ENCODE results near the gene PKP4. TPM values are rescaled to one million over a fixed set of nuclear protein-coding genes. Genes with fewer than 3 reads are reported as not detected.
A peak's percentile ranks its signal among the peaks of the same experiment; 100 is the strongest.

The PKP4 gene
- total and polyA plus RNA-seq, 2 experiments from 2014 or later, result 7.6 to 32.2 TPM

DNA sequence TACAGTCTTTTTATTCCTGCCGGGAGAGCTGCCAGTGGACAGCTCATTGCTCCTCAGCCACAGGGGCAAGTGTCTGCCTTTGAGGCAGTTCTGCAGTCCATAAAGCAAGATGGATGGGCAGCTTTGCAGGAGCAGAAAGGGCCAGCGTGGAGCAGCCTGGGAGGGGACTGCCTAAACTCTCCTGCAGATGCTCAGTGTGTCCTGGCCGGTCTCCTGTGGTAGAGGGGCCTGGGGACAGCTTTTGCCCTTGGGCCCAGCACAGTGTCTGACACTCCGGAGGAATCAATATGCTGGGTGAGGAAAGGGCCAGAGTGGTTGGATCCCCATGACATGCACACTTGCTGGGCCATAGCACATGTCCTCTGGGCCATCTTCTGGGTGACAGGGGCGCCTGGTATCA, 272.7 kb downstream of the PKP4 start:
- TF ChIP-seq EZH2 (IDR thresholded peaks at IDR 0.05; ENCODE audit: insufficient read depth, poor library complexity, severe bottlenecking) (no peak), EZH2phosphoT487 (IDR thresholded peaks at IDR 0.05; ENCODE audit: insufficient read depth, low read depth) (no peak)
- Histone ChIP-seq H3K36me3 (ENCODE audit: low read depth) (no peaks in the 10 kb centered on the region), H2AFZ (no peak overlapping the region), H3K4me3 (no peak overlapping the region), H3K9me3 (ENCODE audit: low read depth) (no peaks in the 10 kb centered on the region), H4K20me1 (ENCODE audit: insufficient read depth) (no peaks in the 10 kb centered on the region), H3K4me1 (ENCODE audit: insufficient read depth) (no peaks in the 10 kb centered on the region), H3K27ac (no peak overlapping the region), H3K9me2 (ENCODE audit: insufficient read depth) (no peaks in the 10 kb centered on the region), H3K79me2 (ENCODE audit: insufficient read depth) (no peaks in the 10 kb centered on the region), H3F3A (ENCODE audit: insufficient read depth) (no peaks in the 10 kb centered on the region), H3K4me2 (ENCODE audit: unreplicated experiment) (no peak overlapping the region), H3K9ac (no peak overlapping the region), H3K27me3 (replicated peaks; ENCODE audit: insufficient read depth) (peaks cover 21% of the 10 kb centered on the region)
- in situ Hi-C loops (cut with MboI), result loop anchor here (25.0 kb wide), 1 partner anchor 542 kb away; no protein-coding TSS in a partner anchor
- 79 to 87% methylated on average over 5 of the region's 5 CpGs for WGBS, 2 experiments (ENCODE audit: low coverage in 1 of 2, low lambda C conversion rate in 2 of 2, missing lambda C conversion rate in 2 of 2)
- DNase-seq, result no peak

DNA sequence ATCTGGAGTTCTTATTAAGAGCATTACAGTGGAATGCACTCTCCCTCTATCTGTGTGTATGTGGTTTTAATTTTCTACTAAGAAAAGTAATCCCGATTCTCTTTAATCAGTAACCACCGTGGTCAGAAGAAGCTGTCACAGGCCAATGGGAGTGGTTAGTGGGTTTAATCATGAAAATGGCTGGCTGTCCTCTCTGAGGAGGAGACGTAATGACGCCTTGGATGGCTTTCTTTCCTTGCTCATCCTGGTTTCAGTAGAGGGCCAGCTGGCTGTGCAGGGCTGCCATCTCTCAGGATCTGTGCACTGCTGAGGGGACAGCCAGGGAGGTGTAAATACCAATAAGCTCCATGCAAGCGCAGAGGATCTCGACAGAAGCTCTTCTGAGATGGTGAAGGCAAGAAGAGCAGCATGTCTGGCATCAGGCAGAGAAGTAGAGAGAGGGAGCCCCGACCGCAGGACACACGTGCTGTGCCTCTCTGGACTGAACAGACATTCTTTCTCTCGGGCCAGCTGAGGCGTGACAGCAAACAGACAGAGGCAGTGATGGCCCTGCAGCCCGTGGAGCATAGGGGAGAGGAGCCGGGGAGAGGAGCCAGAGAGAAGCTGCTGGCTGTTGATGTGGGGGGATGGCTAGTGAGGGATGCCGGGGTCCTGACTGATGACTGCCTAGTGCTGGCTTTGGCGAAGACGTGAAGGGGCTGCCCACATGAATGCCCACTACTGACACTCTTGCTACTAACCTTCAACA, 273.3 kb downstream of the PKP4 start:
- in situ Hi-C loops (cut with MboI), result loop anchor here (25.0 kb wide), 1 partner anchor 543 kb away; no protein-coding TSS in a partner anchor
- no peak overlapping the region for H3K4me3 ChIP-seq
- WGBS, 2 experiments (ENCODE audit: low coverage in 1 of 2, low lambda C conversion rate in 2 of 2, missing lambda C conversion rate in 2 of 2), result 17% methylated on average over 14 to 16 of the region's 16 CpGs
- H3F3A ChIP-seq (ENCODE audit: insufficient read depth), result no peaks in the 10 kb centered on the region
- H3K9me2 ChIP-seq (ENCODE audit: insufficient read depth), result no peaks in the 10 kb centered on the region
- H3K27me3 ChIP-seq (replicated peaks; ENCODE audit: insufficient read depth), result peaks cover 21% of the 10 kb centered on the region
- no peak for TF ChIP-seq EZH2 (IDR thresholded peaks at IDR 0.05; ENCODE audit: insufficient read depth, poor library complexity, severe bottlenecking)
- TF ChIP-seq EZH2phosphoT487 (IDR thresholded peaks at IDR 0.05; ENCODE audit: insufficient read depth, low read depth), result no peak
- no peak overlapping the region for H3K4me2 ChIP-seq (ENCODE audit: unreplicated experiment)
- no peak overlapping the region for H3K27ac ChIP-seq
- H3K36me3 ChIP-seq (ENCODE audit: low read depth), result no peaks in the 10 kb centered on the region
- no peaks in the 10 kb centered on the region for H4K20me1 ChIP-seq (ENCODE audit: insufficient read depth)
- no peak overlapping the region for H3K9ac ChIP-seq
- no peaks in the 10 kb centered on the region for H3K79me2 ChIP-seq (ENCODE audit: insufficient read depth)
- DNase-seq, result peak; percentile 43
- no peaks in the 10 kb centered on the region for H3K9me3 ChIP-seq (ENCODE audit: low read depth)
- H3K4me1 ChIP-seq (ENCODE audit: insufficient read depth), result no peaks in the 10 kb centered on the region
- H2AFZ ChIP-seq, result no peak overlapping the region

- Histone ChIP-seq H3K4me1 (ENCODE audit: insufficient read depth) (no peaks in the 10 kb centered on the region), H3K27me3 (replicated peaks; ENCODE audit: insufficient read depth) (peaks cover 21% of the 10 kb centered on the region), H3K4me2 (ENCODE audit: unreplicated experiment) (no peak overlapping the region), H3K9ac (no peak overlapping the region), H3K36me3 (ENCODE audit: low read depth) (no peaks in the 10 kb centered on the region), H3F3A (ENCODE audit: insufficient read depth) (no peaks in the 10 kb centered on the region), H4K20me1 (ENCODE audit: insufficient read depth) (no peaks in the 10 kb centered on the region), H3K27ac (no peak overlapping the region), H3K9me2 (ENCODE audit: insufficient read depth) (no peaks in the 10 kb centered on the region), H3K9me3 (ENCODE audit: low read depth) (no peaks in the 10 kb centered on the region), H2AFZ (no peak overlapping the region), H3K4me3 (no peak overlapping the region), H3K79me2 (ENCODE audit: insufficient read depth) (no peaks in the 10 kb centered on the region)
- TF ChIP-seq EZH2phosphoT487 (IDR thresholded peaks at IDR 0.05; ENCODE audit: insufficient read depth, low read depth) (no peak), EZH2 (IDR thresholded peaks at IDR 0.05; ENCODE audit: insufficient read depth, poor library complexity, severe bottlenecking) (no peak)
- 81 to 82% methylated on average over 7 to 9 of the region's 9 CpGs for WGBS, 2 experiments (ENCODE audit: low coverage in 1 of 2, low lambda C conversion rate in 2 of 2, missing lambda C conversion rate in 2 of 2)
- in situ Hi-C loops (cut with MboI), result loop anchor here (25.0 kb wide), 1 partner anchor 543 kb away; no protein-coding TSS in a partner anchor
- DNase-seq, result no peak
These were observed 273.9 kb downstream of the PKP4 start for GRCh38 chr2:158730621-158731140.

DNA sequence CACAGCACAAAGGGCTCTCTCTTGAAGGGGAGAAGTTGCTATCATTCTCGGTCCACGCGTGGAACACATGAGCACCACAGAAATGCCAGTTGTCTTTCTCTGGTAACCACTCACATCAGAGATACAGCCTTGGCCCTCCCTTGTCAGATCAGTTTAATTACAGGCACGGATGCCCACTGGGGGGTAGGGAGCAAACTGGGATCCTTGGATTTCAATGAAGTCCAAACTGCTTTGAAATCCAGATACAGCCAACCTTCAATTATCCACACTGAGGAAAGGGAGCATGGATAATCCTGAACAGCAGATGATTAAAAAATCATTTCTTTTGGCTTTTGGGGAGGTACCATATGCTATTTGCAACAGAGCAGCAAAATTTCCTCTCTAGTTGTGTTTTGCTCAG, 274.6 kb downstream of the PKP4 start:
- no peak overlapping the region for H3K4me2 ChIP-seq (ENCODE audit: unreplicated experiment)
- no peak overlapping the region for H3K27ac ChIP-seq
- H3K4me1 ChIP-seq (ENCODE audit: insufficient read depth), result no peaks in the 10 kb centered on the region
- WGBS, 2 experiments (ENCODE audit: low coverage in 1 of 2, low lambda C conversion rate in 2 of 2, missing lambda C conversion rate in 2 of 2), result 76 to 81% methylated on average over 4 of the region's 4 CpGs
- H2AFZ ChIP-seq, result no peak overlapping the region
- H3K9me2 ChIP-seq (ENCODE audit: insufficient read depth), result no peaks in the 10 kb centered on the region
- H3K27me3 ChIP-seq (replicated peaks; ENCODE audit: insufficient read depth), result peaks cover 26% of the 10 kb centered on the region
- H3K79me2 ChIP-seq (ENCODE audit: insufficient read depth), result no peaks in the 10 kb centered on the region
- no peaks in the 10 kb centered on the region for H3K9me3 ChIP-seq (ENCODE audit: low read depth)
- in situ Hi-C loops (cut with MboI), result loop anchor here (25.0 kb wide), 1 partner anchor 544 kb away; no protein-coding TSS in a partner anchor
- H3K4me3 ChIP-seq, result no peak overlapping the region
- no peak overlapping the region for H3K9ac ChIP-seq
- H3F3A ChIP-seq (ENCODE audit: insufficient read depth), result no peaks in the 10 kb centered on the region
- no peaks in the 10 kb centered on the region for H4K20me1 ChIP-seq (ENCODE audit: insufficient read depth)
- no peak for DNase-seq
- no peaks in the 10 kb centered on the region for H3K36me3 ChIP-seq (ENCODE audit: low read depth)
- TF ChIP-seq EZH2 (IDR thresholded peaks at IDR 0.05; ENCODE audit: insufficient read depth, poor library complexity, severe bottlenecking) (no peak), EZH2phosphoT487 (IDR thresholded peaks at IDR 0.05; ENCODE audit: insufficient read depth, low read depth) (no peak)

Small RNA genes within 50 kb of the gene (small RNA-seq; reads per million reads assigned to genes)
- not detected for gene AC005042.3 (ENCODE audit: low read depth, low replicate concordance)
- gene RN7SL393P (ENCODE audit: low read depth, low replicate concordance), result not detected

Other genes starting within 250 kb of the PKP4 start
- gene CCDC148, start 199 bp upstream of the PKP4 start, total RNA-seq (2014; rRNA removed; shearing (Covaris generic)), result 0.13 and 0.86 TPM in 2 replicates
- 0.51 and 0.64 TPM in 2 replicates for gene CCDC148, start 199 bp upstream of the PKP4 start, polyA plus RNA-seq (2016; fragmentation: Nextera tagmentation; extraction: Ambion mirVana)

All from GM23248 (cell line).